GM19324 (cell line): Measurements from ENCODE around the gene LMAN2L.

Experiments used
- ATAC-seq: cut with Tn5 transposase; IDR thresholded peaks from one replicate; pipeline ENCODE4 v1.9.1; 2021; ENCODE audit warnings: mild to moderate bottlenecking, moderate library complexity; ENCODE audit not compliant: unreplicated experiment, low FRiP score

LMAN2L gene, protein sequence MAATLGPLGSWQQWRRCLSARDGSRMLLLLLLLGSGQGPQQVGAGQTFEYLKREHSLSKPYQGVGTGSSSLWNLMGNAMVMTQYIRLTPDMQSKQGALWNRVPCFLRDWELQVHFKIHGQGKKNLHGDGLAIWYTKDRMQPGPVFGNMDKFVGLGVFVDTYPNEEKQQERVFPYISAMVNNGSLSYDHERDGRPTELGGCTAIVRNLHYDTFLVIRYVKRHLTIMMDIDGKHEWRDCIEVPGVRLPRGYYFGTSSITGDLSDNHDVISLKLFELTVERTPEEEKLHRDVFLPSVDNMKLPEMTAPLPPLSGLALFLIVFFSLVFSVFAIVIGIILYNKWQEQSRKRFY

DNA sequence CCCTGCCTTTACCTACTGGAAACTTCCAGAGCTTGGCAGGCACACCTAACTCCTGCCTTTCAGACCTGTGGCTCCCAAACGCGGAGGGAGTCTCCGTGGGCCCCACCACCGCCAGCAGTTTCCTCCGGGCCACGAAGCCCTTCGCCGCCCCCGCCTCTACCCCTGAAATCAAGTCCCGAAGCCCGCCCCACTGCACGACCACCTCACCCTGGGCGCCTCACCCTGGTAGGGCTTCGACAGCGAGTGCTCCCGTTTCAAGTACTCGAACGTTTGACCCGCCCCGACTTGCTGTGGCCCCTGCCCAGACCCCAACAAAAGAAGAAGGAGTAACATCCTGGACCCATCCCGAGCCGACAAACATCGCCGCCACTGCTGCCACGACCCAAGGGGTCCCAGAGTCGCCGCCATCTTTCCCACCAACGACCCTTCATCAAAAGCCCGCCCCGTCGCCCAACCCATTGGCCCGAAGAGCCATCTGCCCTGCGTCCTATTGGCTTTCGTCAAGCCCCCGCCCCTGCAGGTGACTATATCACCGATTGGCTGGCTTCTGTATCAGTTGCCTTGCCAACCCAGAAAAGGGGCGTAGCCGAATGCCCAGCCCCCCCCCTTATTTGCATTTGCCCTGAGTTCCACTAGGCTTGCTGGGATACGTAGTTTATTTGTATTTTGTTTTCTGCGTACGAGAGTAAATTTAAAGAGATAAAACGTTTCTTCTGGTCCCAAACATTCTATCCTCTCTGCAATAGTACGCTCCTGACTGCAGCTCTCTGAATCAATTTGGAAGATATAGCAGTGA, at the start of gene LMAN2L:
TSS of gene LMAN2L (minus strand) at position 432 of the 796 bp plus-strand sequence. CDS start at position 408, 24 bp downstream.
- ATAC-seq, result peak; percentile 98

DNA sequence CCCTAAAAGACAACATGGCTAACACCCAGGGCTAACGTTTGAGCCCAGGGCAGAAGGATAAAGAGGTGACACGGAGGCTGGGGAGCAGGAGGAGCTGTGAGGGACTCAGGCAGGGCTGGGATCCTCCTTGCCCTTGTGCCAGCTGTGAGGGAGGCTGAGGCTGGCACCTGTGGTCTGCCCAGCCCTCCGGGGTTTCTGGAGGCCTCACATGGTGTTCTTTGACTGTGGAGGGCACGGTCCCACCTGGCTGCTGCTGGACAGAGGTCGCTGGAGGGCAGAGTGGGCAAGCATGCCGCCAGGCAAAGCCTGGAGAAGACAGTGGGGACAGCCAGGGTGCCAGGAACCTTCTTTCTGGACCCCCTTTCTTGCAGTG, 49.4 kb upstream of the LMAN2L start:
- ATAC-seq, result no peak

DNA sequence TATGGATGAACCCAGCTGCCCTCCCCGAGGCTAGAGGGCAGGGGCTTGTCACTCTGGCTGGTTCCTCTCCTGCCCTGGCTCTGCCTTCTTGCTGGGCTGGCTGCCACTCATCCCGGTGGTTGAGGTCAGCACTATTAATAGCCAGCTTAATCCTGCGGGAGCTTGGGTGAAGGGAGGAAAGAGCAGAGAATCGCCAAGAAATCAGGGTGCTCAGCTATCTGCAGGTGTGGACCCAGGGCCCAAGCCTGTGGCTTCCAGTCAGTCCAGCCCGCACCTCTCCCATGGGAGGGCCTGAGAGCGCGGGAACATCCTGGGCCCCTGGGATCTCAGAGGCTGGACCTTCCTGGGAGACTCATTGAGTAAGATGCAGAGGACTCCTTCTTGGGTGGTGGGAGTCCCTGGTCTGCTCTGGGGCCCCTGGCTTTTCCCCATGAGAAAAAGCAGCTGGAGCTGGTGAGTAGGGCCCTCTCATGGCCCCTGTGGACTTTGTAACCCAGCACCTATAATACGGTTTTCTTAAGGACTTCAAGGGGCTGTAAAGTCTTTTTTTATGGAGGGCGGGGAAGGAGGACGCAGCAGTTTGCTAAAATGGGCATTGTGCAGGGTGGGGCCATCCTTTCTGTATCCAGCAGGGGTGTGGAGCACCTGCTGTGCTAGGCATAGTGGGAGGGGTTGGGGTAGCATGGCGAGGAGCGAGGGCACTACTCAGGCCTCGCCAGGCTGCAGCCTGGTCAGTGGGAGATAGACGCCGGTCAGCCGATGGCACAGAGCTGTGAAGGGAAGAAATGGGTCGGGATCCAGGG, 48.8 kb upstream of the LMAN2L start:
- ATAC-seq, result no peak

DNA sequence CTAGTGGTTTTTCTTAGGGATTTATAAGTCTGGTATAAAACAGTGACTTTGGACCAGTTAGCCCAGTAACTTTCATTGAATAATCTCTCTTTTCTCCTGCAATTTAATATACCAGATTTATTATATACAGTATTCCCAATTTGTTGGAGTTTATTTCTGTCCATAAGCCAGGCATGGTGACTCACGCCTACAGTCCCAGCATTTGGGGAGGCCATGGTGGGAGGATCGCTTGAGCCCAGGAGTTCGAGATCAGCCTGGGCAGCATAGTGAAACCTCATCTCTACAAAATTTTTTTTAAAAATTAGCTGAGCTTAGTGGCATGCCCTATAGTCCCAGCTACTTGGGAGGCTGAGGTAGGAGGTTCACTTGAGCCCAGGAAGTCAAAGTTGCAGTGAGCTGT, 47.5 kb upstream of the LMAN2L start:
- no peak for ATAC-seq

DNA sequence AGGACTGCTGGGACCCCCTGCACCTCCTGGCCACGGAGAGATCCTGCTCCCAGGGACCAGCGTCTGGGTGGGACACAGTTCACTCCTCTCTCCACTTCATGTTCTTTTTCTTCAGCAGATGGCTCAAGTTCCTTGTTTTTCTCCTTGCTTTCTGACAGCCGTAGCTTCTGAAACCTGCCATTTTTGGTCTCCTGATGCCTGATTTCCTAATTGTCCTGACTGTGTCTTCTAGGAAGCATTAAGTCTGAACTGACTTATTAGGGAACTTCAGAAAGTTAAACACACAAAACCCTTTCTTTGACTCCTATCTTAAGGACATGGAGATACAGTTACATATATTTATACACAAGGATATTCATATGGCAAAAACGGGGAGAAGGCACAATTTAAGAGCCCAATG, 43.5 kb upstream of the LMAN2L start:
- no peak for ATAC-seq

DNA sequence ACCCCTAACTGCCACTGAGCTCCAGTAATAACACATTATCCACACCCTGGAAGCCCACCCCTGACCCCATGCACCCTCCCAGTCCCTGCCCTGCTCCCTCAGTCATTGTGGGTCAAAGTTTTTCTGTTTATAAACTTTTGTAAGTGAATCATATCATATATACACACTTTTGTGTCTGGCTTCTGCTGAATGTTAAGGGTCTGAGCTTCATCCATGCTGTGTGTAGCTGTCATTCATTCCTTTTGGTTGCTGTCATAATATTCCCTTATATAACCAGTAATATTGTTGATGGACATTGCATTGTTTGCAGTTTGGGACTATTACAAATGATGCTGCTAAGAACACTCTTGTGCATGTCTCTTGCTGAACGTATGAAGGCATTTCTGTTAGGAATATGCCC, 35.3 kb upstream of the LMAN2L start:
- ATAC-seq, result no peak

DNA sequence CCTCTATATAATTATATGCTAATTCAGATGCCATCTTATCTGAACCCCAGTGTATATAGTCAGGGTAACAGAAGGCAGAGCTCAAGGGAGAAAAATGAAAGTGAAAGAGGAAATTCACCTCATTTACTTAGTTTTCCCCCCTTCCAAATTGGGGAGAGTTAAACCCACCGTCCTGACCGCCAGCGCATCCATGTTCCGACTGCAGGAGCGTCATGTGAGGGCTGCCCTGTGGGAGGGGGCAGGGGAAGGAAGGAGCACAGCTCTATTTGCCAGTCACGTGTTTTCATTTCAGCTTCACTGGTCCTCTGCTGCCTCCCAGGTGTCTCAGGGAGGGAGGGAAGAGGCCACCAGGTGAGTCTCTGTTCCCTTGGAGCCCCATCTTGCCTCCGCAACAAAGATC, 34.1 kb upstream of the LMAN2L start:
- ATAC-seq, result no peak

DNA sequence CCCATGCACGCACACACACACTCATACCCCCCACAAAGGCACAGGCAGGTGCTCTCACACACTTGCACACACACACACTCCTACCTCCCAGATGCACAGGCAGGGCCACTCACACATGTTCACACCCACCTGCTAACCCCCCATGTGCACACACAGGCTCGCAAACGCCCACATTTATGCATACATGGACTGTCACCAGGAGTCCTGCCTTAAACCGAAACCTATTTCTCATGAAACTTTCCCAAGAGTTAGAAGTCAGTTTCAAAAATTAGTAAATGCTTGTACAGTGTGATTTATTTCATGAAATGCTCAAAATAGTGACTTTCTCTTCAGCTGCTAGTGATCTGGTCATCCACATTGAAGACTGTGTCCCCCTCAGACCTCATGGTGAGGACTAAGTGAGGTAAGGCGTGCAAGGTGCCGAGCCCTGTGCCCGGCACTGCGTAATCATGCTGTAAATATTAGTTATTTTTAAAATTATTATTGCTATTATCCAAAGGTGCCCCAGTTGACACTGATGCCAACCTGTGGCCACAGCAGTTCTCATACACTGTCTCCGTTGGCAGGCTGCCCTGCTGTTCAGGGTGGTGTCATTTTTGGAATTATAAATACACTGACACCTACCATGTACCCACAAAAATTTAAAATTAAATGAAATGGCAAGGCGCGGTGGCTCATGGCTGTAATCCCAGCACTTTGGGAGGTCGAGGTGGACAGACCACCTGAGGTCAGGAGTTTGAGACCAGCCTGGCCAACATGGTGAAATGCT, 33.2 kb upstream of the LMAN2L start:
- no peak for ATAC-seq

DNA sequence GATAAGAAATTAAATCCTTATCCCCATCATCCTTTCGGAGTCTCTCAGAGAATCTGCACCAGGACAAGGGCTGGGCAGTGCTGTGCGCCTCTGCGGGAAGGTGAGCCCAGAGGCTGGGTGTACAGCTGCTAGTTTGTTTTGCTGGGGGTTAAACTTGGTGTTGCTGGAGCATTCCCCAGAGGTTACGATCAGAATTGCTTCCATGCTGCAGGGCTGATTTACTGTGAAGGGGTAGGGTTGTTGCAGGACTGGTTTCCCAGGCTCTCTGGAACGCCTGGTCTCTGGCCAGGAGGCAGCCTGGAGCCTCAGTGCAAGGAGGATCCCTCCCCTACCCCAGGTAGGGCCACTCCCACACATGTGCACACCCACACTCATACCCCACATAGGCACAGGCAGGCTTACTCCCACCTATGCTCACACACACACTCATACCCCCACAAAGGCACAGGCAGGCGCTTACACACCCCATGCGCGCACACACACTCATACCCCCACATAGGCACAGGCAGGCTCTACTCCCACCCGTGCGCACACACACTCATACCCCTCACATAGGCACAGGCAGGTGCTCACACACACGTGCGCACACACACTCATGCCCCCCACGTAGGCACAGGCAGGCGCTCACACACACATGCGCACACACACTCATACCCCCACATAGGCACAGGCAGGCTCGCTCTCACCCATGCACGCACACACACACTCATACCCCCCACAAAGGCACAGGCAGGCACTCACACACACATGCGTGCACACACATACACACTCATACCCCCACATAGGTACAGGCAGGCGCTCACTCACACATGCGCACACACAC, 32.1 kb upstream of the LMAN2L start:
- no peak for ATAC-seq

DNA sequence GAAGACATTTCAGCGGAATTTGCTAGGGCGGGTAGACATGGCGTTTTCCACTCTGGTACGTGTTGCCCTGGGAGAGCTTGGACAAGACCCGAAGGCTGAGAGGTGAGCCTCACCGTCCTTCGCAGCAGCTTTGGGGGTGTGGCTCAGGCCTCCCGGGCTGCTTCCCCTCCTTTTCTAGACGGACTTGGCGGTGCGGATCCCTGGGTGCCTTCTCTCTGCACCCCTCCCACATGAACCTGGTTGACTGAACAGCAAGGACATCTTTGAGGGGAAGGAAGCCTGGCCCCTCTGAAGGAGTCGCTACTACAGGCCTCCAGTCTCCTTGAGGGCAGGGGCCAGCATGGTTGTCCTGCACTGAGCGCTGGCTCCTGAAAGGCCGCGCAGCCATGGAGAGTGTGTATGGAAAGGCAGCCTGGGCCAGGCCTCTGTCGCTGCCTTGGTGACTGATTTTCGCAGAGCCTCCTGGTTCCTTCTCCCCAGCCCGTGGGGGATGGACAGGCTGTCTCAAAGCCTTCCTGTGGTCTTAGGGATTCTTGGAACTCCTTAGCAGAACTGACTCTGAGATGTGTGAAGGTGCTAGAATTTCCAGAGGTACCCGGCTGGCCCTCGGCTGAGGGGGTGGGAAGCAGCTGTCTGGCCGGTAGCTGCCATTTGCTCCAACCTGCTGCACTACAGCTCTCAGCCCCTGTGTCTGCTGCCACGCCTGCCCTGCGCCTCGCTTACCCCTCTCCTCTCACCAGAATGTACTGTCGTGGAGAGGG, 30.8 kb upstream of the LMAN2L start:
- no peak for ATAC-seq

DNA sequence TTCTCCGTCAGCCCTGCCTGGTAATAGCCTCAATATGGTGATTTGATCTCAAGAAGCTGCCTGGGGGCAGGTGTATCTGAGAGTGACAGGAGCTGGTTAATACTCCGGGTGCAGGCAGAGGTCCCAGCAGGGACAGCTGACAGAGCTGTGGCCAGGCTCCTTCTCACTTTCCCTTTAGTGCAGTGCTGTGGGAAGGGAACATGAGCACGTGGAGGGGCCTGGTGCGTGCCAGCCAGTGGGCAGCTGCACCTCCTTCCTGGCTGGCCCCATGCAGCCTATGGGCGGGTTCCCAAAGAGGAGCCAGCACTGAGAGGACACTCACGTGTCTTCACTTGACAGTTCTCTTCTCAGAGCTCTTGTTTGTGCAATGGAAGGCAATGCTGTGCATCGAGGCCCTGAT, 29.9 kb upstream of the LMAN2L start:
- ATAC-seq, result no peak

DNA sequence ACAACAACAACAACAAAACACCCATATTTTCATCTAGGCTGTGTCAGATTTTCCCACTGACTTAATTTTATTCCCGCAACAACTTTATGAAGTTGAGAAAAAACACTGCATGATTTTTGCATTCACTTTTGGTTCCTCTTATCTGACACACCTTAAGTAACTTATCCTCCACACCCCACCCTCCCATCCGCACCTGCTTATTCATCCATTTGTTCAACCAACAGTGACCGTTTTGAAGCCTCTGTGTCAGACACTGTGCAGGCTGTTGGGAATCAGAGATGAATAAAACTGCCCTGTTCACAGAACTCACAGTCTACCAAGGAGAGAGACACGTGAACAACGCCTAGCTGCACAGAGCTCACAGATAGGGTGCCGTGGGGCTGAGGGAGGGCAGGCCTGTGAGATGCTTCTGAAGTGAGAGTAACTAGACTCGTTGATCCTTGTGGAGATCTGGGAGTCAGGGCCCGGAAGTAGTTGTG, 28.3 kb upstream of the LMAN2L start:
- ATAC-seq, result peak; percentile 55

DNA sequence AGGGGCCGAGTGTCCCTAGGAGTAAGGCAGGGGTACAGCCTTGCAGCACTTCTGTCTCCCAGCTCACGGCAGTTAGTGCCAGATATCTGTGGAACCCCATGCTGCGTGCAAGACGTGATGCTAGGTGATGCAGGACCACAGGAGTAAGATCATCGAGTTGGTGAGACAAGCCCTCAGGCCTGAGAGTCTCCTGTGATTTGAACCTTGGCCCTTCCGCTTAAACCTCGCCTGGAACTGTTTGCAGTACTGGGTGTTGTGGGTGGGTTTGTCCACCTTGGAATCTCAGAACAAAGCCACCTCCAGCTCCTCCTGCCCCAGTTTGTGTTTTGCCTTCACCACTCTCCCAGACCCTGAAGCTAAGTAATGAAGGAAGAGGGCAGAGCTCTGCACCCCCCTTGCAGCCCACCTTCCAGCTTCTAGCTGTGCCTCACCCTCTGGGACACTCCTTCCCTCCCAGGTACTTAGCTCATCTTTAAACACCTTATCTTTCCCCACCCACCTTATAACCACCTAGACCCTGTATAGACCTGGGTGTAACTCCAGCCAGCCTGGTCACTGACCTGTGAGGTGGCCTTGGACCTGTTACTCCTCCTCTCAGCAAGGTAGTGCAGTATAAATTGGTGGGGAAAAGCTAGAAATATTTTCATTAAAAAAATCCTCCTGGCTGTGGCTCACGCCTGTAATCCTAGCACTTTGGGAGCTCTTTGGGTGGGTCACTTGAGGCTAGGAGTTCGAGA, 27.4 kb upstream of the LMAN2L start:
- no peak for ATAC-seq

DNA sequence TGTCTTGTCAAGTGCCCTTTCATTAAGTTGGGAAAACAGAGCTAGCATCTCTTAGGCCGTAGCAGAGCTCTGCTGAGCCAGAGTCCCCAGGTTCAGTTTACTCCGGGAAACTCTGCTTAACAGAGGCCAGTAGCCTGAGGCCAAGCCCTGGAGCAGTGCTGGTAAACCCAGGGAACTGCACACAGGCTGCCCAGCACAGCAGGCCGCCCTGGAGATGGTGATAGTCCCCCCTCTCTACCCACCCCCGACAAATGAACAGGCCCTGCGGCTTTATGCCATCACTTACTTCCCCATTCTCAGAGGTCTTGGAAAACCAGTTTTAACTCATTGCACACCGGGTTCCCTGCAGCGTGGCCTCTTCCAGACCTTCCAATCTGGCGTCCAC, 24.4 kb upstream of the LMAN2L start:
- ATAC-seq, result no peak

DNA sequence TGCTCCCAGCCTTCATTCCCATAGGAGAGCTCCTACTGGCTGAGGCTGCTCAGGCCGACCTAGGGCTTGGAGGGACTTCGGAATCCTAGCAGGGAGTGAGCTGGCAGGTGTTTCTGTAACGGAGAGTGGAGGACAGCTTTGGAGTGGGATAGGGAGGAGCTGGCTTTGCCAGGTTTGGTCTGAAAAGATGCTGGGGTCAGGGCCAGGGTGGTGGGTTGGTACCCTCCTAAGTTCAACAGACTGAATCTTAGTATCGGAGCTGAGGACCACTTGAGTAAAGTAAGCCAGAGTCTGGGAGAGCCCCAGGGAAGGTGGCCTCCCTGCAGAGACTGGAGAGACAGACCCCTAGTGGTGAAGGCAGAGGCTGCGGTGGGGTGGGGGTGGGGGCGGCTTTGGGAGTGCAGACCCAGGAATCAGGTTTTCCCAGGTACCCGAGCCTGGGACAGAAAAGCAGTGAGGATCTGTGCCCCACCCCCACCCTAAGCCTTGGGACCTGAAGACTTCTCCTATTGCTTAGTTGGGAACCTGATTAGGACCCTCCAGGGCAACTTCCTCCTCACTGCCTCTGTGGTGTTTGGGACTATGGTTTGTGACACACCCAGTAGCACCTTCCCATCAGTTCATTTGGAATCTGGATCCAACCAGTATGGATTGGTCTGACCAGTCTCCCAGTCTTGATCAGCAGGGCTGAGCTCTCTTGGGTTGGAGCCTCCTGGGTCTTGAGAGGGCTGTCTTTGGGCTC, 23.8 kb upstream of the LMAN2L start:
- no peak for ATAC-seq

DNA sequence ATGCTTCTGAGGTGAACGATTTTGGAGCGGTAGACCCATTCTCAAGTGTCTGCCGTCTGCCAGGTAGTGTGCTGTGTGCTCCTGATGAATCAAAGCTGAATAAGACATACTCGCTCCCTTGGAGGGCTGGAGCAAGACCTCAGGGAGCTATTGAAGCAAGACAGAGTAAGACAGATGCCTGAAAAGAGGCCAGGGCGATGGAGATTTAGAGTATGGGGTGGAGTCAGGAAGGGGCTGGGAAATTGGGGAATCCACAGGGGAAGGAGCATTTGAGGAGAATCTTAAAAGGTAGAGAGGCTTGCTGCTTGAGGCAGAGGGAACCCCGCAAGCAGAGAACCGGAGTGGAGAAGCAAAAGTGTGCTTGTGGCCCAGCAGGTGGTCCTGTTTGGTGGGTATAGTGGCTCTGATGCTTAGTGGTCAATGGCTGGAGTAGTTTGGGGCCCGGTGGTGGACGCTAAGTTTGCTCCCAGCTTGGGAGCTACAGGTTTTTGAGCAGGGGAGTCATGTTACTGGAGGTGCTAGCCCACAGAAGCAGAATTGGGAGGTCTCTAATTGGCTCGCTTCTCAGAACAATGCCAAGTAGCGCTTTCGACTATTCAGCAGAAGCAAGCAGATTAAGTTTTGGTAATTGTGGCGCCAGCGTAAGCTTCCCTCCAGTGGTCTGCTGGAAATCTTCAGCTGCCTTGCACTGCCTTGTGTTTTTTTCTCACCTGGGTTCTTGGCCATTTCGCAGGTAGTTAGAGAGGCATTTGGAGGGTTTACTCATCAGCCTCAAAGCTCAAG, 22.9 kb upstream of the LMAN2L start:
- no peak for ATAC-seq
